Activated CD4-positive, alpha-beta T cell treated with anti-CD3 and anti-CD28 coated beads for 48 hours (primary cell): ENCODE measurements around the gene DACH1.

ENCODE experiments used
- DNase-seq: peaks from one replicate; pipeline ENCODE4 v3.0.0-alpha.2; 2020

DACH1 gene

DNA sequence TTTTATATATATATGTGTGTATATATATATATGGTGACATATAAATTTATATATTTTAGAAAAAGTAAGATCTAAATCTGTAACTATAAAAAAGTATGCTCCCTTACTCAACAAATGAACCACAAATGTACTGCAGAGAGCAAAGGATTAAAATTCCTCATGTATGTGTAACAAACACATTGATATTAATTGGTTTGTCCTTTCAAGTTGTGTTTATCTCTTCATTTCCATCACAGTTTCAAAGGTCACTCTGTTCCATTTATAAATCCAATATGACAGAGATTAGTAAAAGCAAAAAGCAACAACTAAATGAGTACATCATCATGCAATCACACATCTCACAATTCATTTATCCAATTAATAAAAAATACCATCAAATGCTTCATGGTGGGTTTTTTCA is 247.9 kb downstream of the DACH1 start:
- no peak for DNase-seq

- DNase-seq, result no peak
These were observed 248.8 kb downstream of the DACH1 start for GRCh38 chr13:71618159-71618558.

DNA sequence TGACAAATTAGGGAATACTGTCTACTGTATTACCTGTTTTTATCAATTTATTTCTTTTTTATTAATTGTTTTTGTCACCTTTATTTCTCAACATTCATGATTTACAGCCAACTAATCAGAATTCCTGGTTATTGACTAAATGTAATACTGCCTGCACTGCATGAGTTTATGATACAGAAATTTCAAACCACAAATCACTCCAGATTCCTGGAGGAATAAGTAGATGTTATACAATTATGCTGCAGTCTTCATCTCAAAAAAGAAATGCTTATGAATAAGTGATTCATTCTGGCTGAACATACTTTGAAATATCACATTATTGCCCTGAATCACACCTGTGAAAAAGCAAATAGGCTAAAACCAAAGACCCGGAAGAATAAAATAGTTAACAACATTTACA is 249.7 kb downstream of the DACH1 start:
- DNase-seq, result no peak

DNA sequence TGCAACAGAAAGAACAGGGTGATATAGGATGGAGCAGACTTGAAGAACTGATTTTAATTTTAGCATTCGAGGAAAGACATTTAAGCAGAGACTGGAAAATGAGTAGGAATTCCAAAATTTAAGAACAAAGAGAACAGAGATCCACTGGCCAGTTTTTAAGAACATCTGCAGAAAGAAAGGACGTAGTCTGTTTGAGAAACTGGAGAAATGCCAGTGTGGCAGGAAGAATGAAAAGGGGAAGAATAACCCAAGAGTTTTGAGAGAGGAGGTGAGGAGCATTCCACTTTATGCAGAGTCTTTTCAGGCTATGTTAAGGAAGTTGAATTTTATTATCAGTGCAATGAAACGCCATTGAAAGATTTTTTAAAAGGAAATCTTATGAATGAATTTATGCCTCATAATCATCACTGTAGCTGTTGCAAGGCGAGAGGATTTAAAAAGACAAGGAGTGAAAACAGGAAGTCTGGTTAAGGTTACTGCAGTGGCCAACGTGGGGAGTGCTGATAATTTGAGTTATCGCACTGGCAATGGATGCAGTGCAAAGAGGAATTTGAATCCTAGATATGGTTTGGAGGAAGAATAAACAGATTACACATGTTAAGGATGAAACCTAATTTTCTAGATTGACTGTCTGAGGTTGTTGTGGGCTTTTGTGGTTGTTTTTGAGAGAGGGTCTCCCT is 253.8 kb downstream of the DACH1 start:
- no peak for DNase-seq

DNA sequence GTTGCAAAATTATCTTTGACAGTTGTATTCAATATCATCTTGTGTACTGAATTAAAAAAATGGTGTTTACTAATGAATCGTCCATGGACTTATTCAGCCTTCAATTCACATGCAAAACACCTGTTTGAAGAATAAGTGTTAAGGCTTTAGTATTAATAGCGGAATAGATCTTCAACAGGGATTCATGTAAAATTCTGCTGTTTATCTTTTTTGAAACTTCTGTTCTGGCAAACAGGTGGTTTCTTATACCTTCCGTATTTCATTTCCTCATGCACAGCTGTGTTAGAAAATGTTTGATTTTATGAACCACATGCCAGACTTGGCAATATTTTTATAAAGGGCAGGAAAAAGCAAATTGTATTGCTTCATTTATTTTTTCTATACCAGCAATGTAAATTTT is 255.7 kb downstream of the DACH1 start:
- DNase-seq, result no peak

DNA sequence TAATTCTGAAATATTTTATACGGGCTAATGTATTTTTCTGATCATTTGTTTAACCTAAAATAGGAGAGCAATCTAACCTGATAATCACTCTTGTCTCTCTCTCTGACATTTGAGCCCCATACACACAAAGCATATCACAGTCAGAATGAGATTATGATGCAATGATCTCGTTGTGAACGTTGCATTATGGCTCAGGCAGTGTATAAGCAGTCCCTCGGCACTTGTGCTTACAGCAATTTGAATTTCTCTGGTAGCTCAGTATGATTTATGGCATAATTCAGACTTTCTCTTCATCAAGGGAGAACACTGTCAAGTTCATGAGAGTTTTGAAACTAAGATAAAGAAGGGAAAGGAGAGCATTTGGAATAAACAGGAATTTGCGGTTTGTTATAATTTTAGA is 256.1 kb downstream of the DACH1 start:
- DNase-seq, result no peak

DNA sequence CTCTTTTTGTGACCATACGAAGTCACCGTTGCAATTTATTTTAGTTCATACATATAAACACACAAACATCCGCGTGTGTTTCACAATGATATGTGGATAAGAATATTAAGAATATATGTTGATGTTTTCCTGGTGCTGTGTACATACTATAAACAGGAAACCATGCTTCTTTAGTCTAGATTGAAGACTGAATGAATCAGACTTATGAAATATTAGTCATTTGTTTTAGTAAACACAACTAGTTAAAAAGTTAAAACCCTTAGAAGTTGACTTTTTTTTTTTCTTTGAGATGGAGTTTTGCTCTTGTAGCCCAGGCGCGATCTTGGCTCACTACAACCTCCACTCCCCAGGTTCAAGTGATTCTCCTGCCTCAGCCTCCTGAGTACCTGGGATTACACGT is 257.7 kb downstream of the DACH1 start:
- no peak for DNase-seq

DNA sequence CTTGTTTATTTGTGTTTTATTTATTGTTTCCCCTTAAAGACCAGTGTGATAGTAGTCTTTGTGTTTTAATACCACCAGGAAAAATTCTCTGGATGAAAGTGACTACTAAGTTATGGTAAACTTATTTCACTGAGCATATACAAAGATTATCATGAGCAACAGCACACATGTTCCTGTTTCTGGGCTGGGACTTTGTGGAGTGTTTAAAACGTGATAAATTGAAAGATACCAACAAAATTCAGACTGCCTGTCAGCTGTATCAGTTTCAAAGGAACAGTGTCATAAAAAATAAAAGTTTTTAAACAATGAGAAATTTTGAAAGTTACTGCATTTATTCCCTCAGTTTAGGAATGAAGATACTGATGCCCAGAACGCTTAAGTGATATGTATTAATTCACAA is 259.4 kb downstream of the DACH1 start:
- DNase-seq, result no peak

DNA sequence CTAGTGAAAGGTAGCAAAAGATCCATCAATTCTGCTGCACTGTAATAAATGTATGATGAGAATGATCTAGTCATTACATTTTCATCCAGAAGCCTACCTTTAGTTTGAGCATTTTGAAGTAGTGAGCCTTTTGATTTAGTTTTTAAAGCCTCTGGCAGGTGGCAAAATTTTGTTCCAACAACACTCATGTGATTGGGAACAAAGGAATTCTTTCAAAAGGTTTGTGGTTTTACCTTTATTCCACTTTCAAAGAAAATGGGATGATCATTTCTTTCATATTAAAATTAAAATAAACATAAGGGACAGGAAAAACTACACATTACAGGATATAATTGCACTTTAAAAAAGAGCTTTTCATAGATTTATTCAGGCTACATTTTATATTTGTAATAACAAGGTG is 260.2 kb downstream of the DACH1 start:
- DNase-seq, result no peak

DNA sequence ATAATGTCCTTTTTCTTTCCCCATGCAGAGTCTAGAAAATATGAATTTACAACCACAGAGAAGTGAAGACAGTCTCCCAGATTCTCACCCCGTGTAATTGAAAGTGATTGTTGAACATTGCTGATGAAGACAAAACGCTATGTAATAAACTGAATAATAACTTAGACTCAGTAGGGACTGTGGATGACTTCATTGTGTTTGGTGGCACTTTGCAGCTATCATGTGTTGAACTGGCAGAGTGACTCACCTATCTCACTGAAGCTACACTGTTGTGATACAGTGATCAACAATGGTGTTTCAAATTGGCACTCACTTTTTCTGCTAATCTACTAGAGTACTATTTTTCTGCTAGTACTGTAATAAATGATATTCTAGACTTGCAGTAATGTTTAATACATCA is 261.3 kb downstream of the DACH1 start:
- DNase-seq, result no peak

GRCh38 chr13:71603255-71603654 is 263.7 kb downstream of the DACH1 start:
- no peak for DNase-seq

GRCh38 chr13:71602344-71602743 is 264.7 kb downstream of the DACH1 start:
- no peak for DNase-seq

DNA sequence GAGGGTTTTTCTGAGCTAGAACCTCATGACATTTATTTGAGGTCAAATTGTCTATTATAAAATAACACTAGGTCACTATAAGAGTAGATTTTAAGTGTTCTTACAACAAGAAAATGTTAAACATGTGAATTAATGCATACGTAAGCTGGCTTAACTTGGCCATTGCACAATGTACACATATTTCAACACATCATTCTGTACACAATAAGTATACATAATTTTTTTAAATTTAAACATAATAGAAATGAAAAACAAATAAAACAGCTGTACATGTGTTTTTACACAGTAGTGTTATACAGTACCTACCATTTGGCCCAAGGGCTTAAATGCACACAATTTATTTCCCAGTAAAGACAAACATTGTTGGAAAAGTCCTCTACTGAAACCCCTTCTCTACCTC is 269.9 kb downstream of the DACH1 start:
- DNase-seq, result no peak

DNA sequence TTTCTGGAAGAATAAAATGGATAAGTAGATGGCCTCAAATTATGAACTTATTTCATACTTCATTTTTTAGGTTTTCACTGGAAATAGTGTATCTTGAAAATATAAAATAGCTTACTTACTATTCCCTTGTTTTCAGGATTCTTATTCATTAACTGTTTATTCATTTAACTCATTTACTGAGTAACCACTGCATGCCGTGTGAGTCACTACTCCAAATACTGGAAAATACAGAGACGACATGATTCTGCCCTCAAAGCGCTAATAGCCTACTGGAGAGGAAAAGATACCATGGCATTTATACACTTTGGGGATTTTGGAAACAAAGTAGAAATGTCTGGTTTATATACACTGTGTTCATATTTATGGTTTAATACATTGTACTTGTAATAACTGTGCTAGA is 270.9 kb downstream of the DACH1 start:
- no peak for DNase-seq

DNA sequence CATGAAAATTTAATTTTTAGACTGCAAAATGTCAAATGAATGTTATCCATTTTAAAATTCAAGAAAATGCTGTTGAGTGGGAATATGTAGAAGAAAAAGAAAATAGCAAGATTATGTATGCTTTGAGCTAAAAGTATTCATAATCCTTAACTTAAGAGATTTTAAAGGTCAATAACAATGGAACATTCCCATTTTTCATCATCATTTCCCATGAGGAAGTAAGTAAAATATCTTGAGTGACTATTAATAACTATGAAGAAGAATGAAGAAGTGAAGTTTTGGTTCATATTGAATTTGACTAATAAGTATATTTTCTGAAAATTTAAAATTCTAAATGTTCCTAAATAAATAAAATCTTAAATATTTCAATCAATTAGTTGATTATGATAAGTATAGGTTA is 273.4 kb downstream of the DACH1 start:
- DNase-seq, result no peak

- no peak for DNase-seq
These were observed 275.6 kb downstream of the DACH1 start for GRCh38 chr13:71591374-71591773.

DNA sequence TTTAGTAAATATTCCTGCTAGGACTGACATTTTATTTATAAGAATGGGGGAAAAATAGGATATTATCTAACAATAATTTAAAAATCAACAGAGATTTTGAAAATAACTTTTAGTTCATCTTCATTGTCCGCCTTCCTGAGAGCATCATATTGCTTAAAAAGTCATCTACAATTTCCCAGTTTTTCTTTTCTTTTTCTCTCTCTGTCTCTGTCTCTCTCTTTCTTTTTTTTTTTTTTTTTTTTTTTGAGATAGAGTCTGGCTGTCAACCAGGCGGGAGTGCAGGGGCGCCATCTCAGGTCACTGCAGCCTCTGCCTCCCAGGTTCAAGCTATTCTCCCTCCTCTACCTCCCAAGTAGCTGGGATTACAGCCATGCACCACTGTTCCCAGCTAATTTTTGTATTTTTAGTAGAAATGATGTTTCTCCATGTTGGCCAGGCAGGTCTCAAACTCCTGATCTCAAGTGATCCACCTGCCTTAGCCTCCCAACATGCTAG is 276.3 kb downstream of the DACH1 start:
- DNase-seq, result no peak

DNA sequence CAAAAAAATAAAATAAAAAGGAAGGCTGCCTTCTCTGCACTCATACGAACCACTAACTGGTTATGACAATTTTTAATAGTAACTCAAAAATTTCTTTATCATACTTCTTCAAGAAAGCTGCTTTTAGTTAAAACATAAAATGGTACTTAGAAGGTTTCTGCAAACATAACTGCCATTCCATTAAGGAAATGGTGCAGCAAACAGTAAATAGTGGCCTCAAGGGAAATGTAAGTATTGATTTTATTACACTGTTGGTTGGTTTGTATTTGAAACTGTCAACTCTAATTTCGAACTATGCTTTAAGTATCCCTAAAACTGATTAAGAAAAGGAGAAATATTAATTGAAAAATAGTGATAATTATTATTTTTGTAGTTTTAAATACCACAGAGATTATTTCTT is 278.0 kb downstream of the DACH1 start:
- no peak for DNase-seq

GRCh38 chr13:71587817-71588216 is 279.2 kb downstream of the DACH1 start:
- no peak for DNase-seq

DNA sequence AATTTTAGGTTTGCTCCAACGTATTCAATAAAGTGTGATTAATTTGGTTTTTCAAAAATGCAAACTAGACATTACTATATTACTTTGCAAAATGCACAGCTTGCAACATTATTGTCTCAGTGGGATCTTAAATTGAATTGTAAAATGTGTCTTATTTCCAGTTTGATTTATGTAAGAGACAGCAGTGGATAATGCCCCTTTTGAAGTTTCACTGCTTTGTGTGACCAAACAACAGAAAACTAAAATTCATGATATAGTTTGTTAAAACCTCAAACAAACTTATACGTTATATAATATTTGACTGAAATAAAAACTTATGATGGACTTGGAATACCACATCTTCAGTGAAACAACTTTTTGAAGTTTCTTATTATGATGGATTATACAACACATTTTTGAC is 279.8 kb downstream of the DACH1 start:
- DNase-seq, result no peak

- DNase-seq, result no peak
These were observed 283.4 kb downstream of the DACH1 start for GRCh38 chr13:71583581-71583980.

DNA sequence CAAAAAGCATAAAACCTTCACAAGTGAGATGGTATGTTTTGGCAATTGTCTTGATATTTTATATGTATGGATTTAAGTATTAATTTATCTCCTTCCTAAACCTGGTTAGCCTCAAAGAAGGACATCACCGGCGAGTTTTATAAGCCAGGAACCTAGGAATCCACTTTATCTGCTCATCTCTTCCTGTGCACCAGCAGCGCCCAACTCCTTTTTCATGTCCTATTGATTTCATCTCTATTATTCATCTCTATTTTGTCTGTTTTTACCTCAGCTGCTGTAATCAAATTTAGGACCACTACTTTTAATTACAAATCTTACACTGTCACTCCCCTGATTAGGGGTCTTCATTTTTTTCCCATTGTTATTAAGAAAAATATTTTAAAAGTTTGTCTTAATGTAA is 286.4 kb downstream of the DACH1 start:
- no peak for DNase-seq

DNA sequence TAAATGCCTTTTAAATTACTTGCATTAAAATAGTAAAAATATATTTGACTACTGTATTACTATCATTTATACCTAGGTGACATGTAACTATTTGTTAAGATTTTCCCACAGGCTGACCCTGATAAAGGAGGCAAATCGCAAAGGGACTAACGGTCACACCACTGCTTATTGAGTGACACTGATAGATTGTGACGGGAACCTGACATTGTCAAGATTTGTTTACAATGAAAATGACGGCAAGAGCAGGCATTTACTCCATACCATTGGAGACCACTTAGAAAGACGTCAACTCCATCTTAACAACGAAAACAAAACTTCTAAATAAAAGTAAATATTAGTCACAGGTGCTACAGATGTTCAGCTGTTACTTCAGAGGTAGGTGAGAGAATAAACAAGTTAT is 289.0 kb downstream of the DACH1 start:
- no peak for DNase-seq

DNA sequence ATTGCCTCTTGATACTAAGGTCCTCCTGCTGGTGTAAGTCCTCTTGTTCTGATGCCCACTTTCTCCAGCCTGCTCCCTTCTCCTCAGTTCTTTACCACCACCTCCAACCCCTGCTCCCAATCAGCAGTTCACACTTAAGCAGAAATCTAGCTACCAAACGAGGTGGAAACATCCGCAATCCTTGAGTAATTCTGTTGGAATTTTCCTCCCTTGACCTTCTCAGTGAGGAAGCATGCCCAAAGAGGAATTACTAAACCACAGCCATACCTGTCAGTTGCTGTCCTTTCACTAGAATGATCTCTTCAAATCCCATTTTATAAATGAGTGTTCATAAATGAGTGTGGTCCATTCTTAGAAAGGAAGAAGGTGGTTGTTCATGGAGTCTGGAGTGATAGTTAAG is 289.9 kb downstream of the DACH1 start:
- no peak for DNase-seq

DNA sequence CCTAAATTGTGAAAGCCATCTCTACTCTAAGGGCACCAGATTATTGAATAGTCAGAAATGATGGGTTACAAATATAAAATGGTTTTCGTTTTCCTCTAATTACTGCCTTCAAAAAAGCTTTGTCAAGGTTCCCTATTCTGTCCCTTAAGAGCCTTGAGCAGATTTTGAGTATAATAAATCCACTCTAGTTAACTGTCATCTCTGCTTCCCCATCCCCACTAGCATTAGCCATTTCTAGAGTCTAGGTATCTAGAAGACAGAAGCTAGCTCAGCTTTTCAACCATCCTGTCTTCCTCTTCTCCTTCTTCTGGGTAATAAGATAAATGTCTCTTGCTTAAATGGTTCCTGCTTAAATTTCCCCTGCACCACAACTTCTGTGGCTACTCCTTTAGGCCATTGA is 290.4 kb downstream of the DACH1 start:
- DNase-seq, result no peak

GRCh38 chr13:71546881-71547280 is 320.1 kb downstream of the DACH1 start:
- no peak for DNase-seq
